K562 (cell line): ENCODE data around the gene RPS28. TPM values are rescaled to one million over a fixed set of nuclear protein-coding genes. Genes with fewer than 3 reads are reported as not detected.

Source experiments
- CBFA2T3 ChIP-seq: fragments of 450-650 bp; IDR thresholded peaks from 2 replicates; pipeline ENCODE4 v1.6.1; 2017
- CEBPB ChIP-seq: fragments of 450-650 bp; IDR thresholded peaks from 2 replicates; pipeline ENCODE4 v1.6.1; 2016; ENCODE audit warnings: missing genetic modification characterization, missing compliant biosample characterization
- EGR1 ChIP-seq: fragments of 450-650 bp; conservative IDR thresholded peaks from 2 replicates; pipeline ENCODE4 v1.6.1; 2017; ENCODE audit warnings: mild to moderate bottlenecking
- GATA2 ChIP-seq: sonication (generic); formaldehyde crosslinking; IDR thresholded peaks from 2 replicates; pipeline ENCODE4 v1.4.0; 2020; ENCODE audit warnings: mild to moderate bottlenecking, missing genetic modification reagents
- HDAC1 ChIP-seq, 2 experiments: fragments of 450-650 bp; IDR thresholded peaks; 2 replicates each; pipeline ENCODE4 v1.6.1; 2016 to 2017; ENCODE audit warnings: inconsistent platforms in 1 of 2, mild to moderate bottlenecking in 1 of 2, moderate library complexity in 1 of 2
- HDAC6 ChIP-seq: IDR thresholded peaks from 2 replicates; pipeline ENCODE4 v1.6.1; 2012; ENCODE audit warnings: low read depth, mild to moderate bottlenecking, control low read depth, inconsistent platforms, low read length, moderate library complexity
- HNRNPL ChIP-seq: fragments of 200-400 bp; formaldehyde crosslinking; IDR thresholded peaks from 2 replicates; pipeline ENCODE4 v1.6.1; 2017; ENCODE audit warnings: low read depth, mild to moderate bottlenecking, low read length
- KDM1A ChIP-seq, 2 experiments: fragments of 450-650 bp; IDR thresholded peaks; 2 replicates each; pipeline ENCODE4 v1.6.1; 2016; ENCODE audit warnings: mild to moderate bottlenecking in 2 of 2
- SIX5 ChIP-seq, 2 experiments: IDR thresholded peaks; 2 replicates each; pipeline ENCODE4 v1.6.1; 2011; ENCODE audit warnings: low read length in 2 of 2, borderline replicate concordance in 1 of 2, low read depth in 1 of 2, mild to moderate bottlenecking in 1 of 2, moderate library complexity in 1 of 2; ENCODE audit not compliant: insufficient read depth in 1 of 2
- TBL1XR1 ChIP-seq, 2 experiments: IDR thresholded peaks; 2 replicates each; pipeline ENCODE4 v1.6.1; 2012; ENCODE audit warnings: improper control_type of control experiment in 2 of 2, low read length in 2 of 2, mild to moderate bottlenecking in 1 of 2
- ZNF224 ChIP-seq: sonication (generic); formaldehyde crosslinking; IDR thresholded peaks from 2 replicates; pipeline ENCODE4 v1.8.0; 2022; ENCODE audit warnings: mild to moderate bottlenecking, missing genetic modification reagents
- polyA plus RNA-seq, 8 experiments: library from polyadenylated mRNA; depleted of rRNA in 4 of 8; stranded (reverse) in 5 of 8; unstranded in 3 of 8; fragments of >200 nt; fragmentation: Nextera tagmentation in 2 of 8; fragmentation: Illumina TruSeq in 1 of 8; extraction: Ambion mirVana in 2 of 8; extraction: Trizol in 1 of 8; gene quantifications; 2 replicates each; pipeline versions ENCODE4 v1.2.1 to v1.2.3, GENCODE V29; 2011 to 2014; ENCODE audit warnings: inconsistent platforms in 1 of 8, missing spikeins in 1 of 8
- total RNA-seq, 7 experiments: library from RNA; depleted of rRNA in 6 of 7; stranded (reverse); fragments of >200 nt in 6 of 7; fragmentation: Illumina TruSeq in 2 of 7; extraction: Trizol in 2 of 7; gene quantifications; 2 replicates each; pipeline versions ENCODE4 v1.2.1 to v1.2.3, GENCODE V29; 2011 to 2021; ENCODE audit warnings: low replicate concordance in 1 of 7
- TF ChIP-seq, protein P1 (sequence below): fragments of 200-600 bp; sonication (generic); IDR thresholded peaks from one replicate; pipeline ENCODE4 v1.6.1; 2012; ENCODE audit warnings: mild to moderate bottlenecking, low read depth, low read length, inconsistent platforms
- TF ChIP-seq, protein P2 (sequence below): fragments of 200-800 bp; sonication (Bioruptor generic); IDR thresholded peaks from 2 replicates; pipeline ENCODE4 v1.6.1; 2017; ENCODE audit warnings: missing genetic modification characterization, missing compliant biosample characterization
- TF ChIP-seq, protein P3 (sequence below): fragments of 450-650 bp; formaldehyde crosslinking; conservative IDR thresholded peaks from 2 replicates; pipeline ENCODE4 v1.4.0; 2022; ENCODE audit warnings: mild to moderate bottlenecking, missing genetic modification characterization

Gene RPS28
- total and polyA plus RNA-seq, 9 of the 15 experiments (the other 6 are each of a cell fraction or from before 2014, with no cell fraction given), result 165 to 2,827 (median 1,303) TPM

DNA sequence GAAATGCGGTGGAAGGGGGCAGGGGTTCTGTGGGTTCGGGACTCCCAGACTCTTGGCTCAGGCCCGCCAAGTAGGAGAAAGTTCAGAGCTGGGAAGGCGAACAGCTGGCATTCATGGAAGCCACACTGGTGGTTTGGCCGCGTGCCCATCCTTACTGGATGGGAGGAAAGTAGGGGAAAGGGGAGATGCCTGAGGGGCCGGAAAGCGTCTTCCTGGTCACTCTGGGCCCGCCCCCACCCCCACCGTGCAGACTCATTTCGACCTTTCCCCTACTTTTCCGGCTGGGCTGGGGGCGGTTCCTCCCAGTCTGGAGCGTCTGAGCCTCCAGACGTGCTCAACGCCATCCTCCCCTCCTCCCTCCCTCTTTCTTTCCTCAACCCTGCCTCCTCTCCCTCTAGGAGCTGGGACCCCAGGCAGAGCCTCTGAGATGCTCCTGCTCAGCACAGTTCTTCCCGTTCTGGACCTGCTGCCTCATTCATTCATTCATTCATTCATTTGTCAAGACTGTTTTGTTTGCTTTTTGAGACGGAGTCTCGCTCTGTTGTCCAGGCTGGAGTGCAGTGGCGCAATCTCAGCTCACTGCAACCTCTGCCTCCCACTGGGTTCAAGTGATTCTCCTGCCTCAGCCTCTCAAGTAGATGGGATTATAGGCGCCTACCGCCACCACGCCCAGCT, 46.2 kb downstream of the RPS28 start (continued):
- TF ChIP-seq, protein P1, sequence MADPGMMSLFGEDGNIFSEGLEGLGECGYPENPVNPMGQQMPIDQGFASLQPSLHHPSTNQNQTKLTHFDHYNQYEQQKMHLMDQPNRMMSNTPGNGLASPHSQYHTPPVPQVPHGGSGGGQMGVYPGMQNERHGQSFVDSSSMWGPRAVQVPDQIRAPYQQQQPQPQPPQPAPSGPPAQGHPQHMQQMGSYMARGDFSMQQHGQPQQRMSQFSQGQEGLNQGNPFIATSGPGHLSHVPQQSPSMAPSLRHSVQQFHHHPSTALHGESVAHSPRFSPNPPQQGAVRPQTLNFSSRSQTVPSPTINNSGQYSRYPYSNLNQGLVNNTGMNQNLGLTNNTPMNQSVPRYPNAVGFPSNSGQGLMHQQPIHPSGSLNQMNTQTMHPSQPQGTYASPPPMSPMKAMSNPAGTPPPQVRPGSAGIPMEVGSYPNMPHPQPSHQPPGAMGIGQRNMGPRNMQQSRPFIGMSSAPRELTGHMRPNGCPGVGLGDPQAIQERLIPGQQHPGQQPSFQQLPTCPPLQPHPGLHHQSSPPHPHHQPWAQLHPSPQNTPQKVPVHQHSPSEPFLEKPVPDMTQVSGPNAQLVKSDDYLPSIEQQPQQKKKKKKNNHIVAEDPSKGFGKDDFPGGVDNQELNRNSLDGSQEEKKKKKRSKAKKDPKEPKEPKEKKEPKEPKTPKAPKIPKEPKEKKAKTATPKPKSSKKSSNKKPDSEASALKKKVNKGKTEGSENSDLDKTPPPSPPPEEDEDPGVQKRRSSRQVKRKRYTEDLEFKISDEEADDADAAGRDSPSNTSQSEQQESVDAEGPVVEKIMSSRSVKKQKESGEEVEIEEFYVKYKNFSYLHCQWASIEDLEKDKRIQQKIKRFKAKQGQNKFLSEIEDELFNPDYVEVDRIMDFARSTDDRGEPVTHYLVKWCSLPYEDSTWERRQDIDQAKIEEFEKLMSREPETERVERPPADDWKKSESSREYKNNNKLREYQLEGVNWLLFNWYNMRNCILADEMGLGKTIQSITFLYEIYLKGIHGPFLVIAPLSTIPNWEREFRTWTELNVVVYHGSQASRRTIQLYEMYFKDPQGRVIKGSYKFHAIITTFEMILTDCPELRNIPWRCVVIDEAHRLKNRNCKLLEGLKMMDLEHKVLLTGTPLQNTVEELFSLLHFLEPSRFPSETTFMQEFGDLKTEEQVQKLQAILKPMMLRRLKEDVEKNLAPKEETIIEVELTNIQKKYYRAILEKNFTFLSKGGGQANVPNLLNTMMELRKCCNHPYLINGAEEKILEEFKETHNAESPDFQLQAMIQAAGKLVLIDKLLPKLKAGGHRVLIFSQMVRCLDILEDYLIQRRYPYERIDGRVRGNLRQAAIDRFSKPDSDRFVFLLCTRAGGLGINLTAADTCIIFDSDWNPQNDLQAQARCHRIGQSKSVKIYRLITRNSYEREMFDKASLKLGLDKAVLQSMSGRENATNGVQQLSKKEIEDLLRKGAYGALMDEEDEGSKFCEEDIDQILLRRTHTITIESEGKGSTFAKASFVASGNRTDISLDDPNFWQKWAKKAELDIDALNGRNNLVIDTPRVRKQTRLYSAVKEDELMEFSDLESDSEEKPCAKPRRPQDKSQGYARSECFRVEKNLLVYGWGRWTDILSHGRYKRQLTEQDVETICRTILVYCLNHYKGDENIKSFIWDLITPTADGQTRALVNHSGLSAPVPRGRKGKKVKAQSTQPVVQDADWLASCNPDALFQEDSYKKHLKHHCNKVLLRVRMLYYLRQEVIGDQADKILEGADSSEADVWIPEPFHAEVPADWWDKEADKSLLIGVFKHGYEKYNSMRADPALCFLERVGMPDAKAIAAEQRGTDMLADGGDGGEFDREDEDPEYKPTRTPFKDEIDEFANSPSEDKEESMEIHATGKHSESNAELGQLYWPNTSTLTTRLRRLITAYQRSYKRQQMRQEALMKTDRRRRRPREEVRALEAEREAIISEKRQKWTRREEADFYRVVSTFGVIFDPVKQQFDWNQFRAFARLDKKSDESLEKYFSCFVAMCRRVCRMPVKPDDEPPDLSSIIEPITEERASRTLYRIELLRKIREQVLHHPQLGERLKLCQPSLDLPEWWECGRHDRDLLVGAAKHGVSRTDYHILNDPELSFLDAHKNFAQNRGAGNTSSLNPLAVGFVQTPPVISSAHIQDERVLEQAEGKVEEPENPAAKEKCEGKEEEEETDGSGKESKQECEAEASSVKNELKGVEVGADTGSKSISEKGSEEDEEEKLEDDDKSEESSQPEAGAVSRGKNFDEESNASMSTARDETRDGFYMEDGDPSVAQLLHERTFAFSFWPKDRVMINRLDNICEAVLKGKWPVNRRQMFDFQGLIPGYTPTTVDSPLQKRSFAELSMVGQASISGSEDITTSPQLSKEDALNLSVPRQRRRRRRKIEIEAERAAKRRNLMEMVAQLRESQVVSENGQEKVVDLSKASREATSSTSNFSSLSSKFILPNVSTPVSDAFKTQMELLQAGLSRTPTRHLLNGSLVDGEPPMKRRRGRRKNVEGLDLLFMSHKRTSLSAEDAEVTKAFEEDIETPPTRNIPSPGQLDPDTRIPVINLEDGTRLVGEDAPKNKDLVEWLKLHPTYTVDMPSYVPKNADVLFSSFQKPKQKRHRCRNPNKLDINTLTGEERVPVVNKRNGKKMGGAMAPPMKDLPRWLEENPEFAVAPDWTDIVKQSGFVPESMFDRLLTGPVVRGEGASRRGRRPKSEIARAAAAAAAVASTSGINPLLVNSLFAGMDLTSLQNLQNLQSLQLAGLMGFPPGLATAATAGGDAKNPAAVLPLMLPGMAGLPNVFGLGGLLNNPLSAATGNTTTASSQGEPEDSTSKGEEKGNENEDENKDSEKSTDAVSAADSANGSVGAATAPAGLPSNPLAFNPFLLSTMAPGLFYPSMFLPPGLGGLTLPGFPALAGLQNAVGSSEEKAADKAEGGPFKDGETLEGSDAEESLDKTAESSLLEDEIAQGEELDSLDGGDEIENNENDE, result no peak
- TF ChIP-seq CBFA2T3 (peak; percentile 11; the same call in 1 of the 2 replicates), KDM1A (IDR thresholded peaks at IDR 0.05) (peak; percentile 88 to 89), ZNF224 (CRISPR knock-in tag) (no peak), HNRNPL (no peak), TBL1XR1 (IDR thresholded peaks at IDR 0.05; ENCODE audit: low read length in 2 of 2) (peak in 1 of 2 experiments; percentile 64; a peak in 2 of 4 replicates), EGR1 (peak; percentile 55), GATA2 (CRISPR knock-in tag) (no peak), HDAC6 (no peak), HDAC1 (IDR thresholded peaks at IDR 0.05) (peak in 1 of 2 experiments; percentile 42; a peak in 2 of 4 replicates), SIX5 (IDR thresholded peaks at IDR 0.05; ENCODE audit: borderline replicate concordance in 1 of 2, insufficient read depth in 1 of 2, low read depth in 1 of 2, low read length in 2 of 2) (no peak), CEBPB (tag) (peak; percentile 68)
- TF ChIP-seq, protein P2, sequence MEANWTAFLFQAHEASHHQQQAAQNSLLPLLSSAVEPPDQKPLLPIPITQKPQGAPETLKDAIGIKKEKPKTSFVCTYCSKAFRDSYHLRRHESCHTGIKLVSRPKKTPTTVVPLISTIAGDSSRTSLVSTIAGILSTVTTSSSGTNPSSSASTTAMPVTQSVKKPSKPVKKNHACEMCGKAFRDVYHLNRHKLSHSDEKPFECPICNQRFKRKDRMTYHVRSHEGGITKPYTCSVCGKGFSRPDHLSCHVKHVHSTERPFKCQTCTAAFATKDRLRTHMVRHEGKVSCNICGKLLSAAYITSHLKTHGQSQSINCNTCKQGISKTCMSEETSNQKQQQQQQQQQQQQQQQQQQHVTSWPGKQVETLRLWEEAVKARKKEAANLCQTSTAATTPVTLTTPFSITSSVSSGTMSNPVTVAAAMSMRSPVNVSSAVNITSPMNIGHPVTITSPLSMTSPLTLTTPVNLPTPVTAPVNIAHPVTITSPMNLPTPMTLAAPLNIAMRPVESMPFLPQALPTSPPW (CRISPR knock-in tag), result 0 out of 2 replicates have a peak, but pooled peaks have one; percentile 12
- TF ChIP-seq, protein P3, sequence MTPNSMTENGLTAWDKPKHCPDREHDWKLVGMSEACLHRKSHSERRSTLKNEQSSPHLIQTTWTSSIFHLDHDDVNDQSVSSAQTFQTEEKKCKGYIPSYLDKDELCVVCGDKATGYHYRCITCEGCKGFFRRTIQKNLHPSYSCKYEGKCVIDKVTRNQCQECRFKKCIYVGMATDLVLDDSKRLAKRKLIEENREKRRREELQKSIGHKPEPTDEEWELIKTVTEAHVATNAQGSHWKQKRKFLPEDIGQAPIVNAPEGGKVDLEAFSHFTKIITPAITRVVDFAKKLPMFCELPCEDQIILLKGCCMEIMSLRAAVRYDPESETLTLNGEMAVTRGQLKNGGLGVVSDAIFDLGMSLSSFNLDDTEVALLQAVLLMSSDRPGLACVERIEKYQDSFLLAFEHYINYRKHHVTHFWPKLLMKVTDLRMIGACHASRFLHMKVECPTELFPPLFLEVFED (CRISPR knock-in tag), result no peak
